Embryonic facial prominence (tissue), 1 donor: Measurements from ENCODE around the gene TELO2.

Experiments used
- DNase-seq: peaks from one replicate; pipeline ENCODE4 v3.0.0-alpha.2; 2016; ENCODE audit errors: extremely low spot score

TELO2 gene

GRCh38 chr16:1553946-1554825 lies 61.0 kb downstream of the TELO2 start:
- DNase-seq, result no peak

- DNase-seq, result no peak
These were observed 61.8 kb downstream of the TELO2 start for GRCh38 chr16:1554826-1555445.

GRCh38 chr16:1556254-1556653 lies 63.1 kb downstream of the TELO2 start:
- DNase-seq, result no peak

GRCh38 chr16:1557074-1557473 lies 63.9 kb downstream of the TELO2 start:
- DNase-seq, result no peak

GRCh38 chr16:1557576-1557975 lies 64.4 kb downstream of the TELO2 start:
- no peak for DNase-seq

GRCh38 chr16:1559446-1559975 lies 66.4 kb downstream of the TELO2 start:
- DNase-seq, result no peak
